HG03571 (cell line): ENCODE data around the gene RBMY1J.
"Not testable (repeated sequence)": the region's sequence is repeated elsewhere in the genome, so short reads cannot be mapped to it uniquely, and the experiment has no call there.

Experiments used
- ATAC-seq: cut with Tn5 transposase; IDR thresholded peaks from one replicate; pipeline ENCODE4 v1.9.1; 2021; ENCODE audit not compliant: unreplicated experiment

RBMY1J gene

GRCh38 chrY:22403110-22403509 is at the start of gene RBMY1J:
RBMY1J (plus strand) TSS chrY:22403410; CDS start chrY:22405448, 2,038 bp downstream.
- not testable (repeated sequence) for ATAC-seq

- ATAC-seq: no peak
Measured at GRCh38 chrY:22367416-22367815, 35.8 kb upstream of the RBMY1J start.

- no peak for ATAC-seq
Measured at GRCh38 chrY:22370623-22371022, 32.6 kb upstream of the RBMY1J start.

DNA sequence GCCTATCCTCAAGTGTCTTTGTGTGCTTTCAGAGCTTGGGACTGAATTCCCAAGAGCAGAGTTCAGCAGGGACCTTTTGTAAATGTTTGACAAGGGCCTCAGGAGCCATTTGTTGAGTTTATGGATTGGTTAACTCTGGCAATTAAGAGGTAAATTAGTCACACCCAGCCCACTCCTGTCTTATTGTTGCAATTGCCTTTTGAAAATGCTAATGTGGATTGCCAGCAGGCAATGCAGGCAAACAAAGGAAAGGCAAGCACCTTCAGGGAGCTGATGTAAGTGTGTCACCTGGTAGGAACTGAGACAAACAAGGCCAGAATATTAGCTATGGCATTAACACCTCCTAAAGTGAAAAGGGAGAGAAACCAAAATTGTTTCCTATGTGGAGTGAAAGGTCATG is 29.7 kb upstream of the RBMY1J start:
- no peak for ATAC-seq

DNA sequence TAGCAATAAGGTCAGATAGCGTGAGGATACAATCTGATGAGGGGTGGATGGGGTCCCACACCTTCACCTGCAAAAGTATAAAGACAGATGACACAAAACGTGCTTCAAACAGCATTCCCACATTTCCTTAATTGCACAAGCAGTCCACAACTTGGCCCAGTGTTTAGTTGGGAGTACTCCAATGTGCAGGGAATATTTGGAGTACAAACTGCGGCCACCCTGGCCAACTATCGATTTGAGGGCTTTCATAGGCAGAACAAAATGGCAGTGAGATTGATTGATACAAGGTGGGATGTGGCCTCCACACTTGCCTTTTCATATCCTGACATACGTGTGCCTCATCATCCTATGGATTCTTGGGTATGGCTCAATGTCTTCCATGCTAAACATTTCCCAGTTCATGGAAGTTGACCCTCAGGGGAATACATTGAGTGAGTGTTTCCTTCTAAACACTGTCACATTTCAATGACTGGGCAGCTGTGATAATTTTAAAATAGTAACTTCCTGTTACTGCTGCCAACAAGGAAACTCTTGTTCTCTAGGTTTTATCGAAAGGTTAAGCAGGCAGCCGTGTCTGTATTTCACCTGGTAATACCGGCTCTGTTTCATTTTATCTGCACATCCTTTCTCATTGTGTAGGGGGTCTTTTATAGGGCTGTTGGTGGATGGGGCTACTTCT is 41.6 kb downstream of the RBMY1J start:
- not testable (repeated sequence) for ATAC-seq

- ATAC-seq: not testable (repeated sequence)
Measured at GRCh38 chrY:22455522-22455921, 52.3 kb downstream of the RBMY1J start.

DNA sequence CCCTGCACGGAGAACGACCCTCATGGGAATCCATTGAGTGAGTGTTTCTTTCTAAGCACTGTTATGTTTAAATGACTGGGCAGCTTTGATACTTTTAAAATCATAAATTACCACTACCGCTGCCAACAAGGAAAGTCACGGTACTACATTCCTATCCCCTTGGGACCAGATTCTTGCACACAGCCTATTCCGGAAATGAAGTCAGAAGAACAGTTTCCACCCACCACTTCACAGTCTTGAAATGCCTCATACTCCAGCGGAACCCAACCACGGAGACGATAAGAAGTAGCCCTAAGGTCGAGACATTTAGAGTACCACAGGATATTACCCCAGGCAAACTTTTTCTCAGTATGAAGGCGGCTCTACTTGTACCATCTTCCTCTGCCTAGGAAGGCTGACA is 58.8 kb downstream of the RBMY1J start:
- not testable (repeated sequence) for ATAC-seq
